ENCODE results near the gene INKA1. TPM values are rescaled to one million over a fixed set of nuclear protein-coding genes. Genes with fewer than 3 reads are reported as not detected.

The INKA1 gene
- total RNA-seq, 1 donor from 2014 or later = 21.6 TPM

DNA sequence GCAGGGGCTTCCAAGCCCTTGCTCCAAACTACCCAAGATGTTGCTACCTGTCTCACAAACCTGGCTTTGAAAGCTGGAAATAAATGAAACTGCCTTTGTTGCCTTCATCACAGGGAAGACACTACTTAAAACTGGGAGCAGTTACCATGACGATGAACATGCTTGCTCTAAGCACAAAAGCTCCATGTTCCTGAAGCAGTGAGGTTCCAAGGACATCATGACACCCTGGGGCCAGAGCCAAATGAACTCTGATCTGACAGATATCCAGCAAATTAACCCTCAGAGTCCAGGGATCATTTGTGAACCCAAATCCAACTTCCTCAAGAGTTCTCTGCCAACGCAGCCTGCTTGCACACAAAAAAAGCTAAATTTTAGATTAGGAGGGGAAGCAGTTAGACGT, 42.6 kb downstream of the INKA1 start:
- TF ChIP-seq, protein P1, sequence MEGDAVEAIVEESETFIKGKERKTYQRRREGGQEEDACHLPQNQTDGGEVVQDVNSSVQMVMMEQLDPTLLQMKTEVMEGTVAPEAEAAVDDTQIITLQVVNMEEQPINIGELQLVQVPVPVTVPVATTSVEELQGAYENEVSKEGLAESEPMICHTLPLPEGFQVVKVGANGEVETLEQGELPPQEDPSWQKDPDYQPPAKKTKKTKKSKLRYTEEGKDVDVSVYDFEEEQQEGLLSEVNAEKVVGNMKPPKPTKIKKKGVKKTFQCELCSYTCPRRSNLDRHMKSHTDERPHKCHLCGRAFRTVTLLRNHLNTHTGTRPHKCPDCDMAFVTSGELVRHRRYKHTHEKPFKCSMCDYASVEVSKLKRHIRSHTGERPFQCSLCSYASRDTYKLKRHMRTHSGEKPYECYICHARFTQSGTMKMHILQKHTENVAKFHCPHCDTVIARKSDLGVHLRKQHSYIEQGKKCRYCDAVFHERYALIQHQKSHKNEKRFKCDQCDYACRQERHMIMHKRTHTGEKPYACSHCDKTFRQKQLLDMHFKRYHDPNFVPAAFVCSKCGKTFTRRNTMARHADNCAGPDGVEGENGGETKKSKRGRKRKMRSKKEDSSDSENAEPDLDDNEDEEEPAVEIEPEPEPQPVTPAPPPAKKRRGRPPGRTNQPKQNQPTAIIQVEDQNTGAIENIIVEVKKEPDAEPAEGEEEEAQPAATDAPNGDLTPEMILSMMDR (IDR thresholded peaks at IDR 0.05; ENCODE audit: insufficient read depth, low read length, severe bottlenecking) = no peak
- DNase-seq (ENCODE audit: low read depth) (no peak), FAIRE-seq (peak; percentile 66)
- H3K27me3 ChIP-seq (ENCODE audit: control insufficient read depth, insufficient read depth, low read length) = no peaks in the 10 kb centered on the region
- no peak overlapping the region for H3K4me3 ChIP-seq (ENCODE audit: low read depth, low read length)
- no peaks in the 10 kb centered on the region for H3K36me3 ChIP-seq (ENCODE audit: control insufficient read depth, insufficient read depth, low read length)

Other genes with a start within 250 kb of the INKA1 start
- gene BSN, start 248.8 kb upstream of the INKA1 start, total RNA-seq = under 0.01 TPM in 1 of 2 replicates, not detected in the other
- gene APEH, start 128.9 kb upstream of the INKA1 start, total RNA-seq = 156 and 163 TPM in 2 replicates
- gene MST1, start 113.8 kb upstream of the INKA1 start, total RNA-seq = 4.7 and 7.6 TPM in 2 replicates
- gene RNF123, start 113.7 kb upstream of the INKA1 start, total RNA-seq = 17.6 and 21.5 TPM in 2 replicates
- not detected in 2 replicates for gene AMIGO3, start 83.6 kb upstream of the INKA1 start, total RNA-seq
- 28.4 and 57.7 TPM in 2 replicates for gene GMPPB, start 79.3 kb upstream of the INKA1 start, total RNA-seq
- gene IP6K1, start 16.7 kb upstream of the INKA1 start, total RNA-seq = 20.3 and 27.1 TPM in 2 replicates
- not detected in 2 replicates for gene CDHR4, start 3.4 kb upstream of the INKA1 start, total RNA-seq
- 0.53 and 0.64 TPM in 2 replicates for gene UBA7, start 10.7 kb downstream of the INKA1 start, total RNA-seq
- gene TRAIP, start 53.3 kb downstream of the INKA1 start, total RNA-seq = 0.79 and 1.2 TPM in 2 replicates
- 0.13 and 0.26 TPM in 2 replicates for gene CAMKV, start 66.6 kb downstream of the INKA1 start, total RNA-seq
- gene MST1R, start 100.6 kb downstream of the INKA1 start, total RNA-seq = 20.4 and 33.7 TPM in 2 replicates
- 9.1 and 15.8 TPM in 2 replicates for gene MON1A, start 126.5 kb downstream of the INKA1 start, total RNA-seq
- 35.5 and 42.2 TPM in 2 replicates for gene RBM6, start 136.9 kb downstream of the INKA1 start, total RNA-seq

Data from bronchial epithelial cell (primary cell).